Measurements from ENCODE around the gene HDGF. TPM values are rescaled to one million over a fixed set of nuclear protein-coding genes. Genes with fewer than 3 reads are reported as not detected.
A peak's percentile ranks its signal among the peaks of the same experiment; 100 is the strongest.

The HDGF gene
- total RNA-seq, 1 experiment from 2014 or later = 310 TPM

DNA sequence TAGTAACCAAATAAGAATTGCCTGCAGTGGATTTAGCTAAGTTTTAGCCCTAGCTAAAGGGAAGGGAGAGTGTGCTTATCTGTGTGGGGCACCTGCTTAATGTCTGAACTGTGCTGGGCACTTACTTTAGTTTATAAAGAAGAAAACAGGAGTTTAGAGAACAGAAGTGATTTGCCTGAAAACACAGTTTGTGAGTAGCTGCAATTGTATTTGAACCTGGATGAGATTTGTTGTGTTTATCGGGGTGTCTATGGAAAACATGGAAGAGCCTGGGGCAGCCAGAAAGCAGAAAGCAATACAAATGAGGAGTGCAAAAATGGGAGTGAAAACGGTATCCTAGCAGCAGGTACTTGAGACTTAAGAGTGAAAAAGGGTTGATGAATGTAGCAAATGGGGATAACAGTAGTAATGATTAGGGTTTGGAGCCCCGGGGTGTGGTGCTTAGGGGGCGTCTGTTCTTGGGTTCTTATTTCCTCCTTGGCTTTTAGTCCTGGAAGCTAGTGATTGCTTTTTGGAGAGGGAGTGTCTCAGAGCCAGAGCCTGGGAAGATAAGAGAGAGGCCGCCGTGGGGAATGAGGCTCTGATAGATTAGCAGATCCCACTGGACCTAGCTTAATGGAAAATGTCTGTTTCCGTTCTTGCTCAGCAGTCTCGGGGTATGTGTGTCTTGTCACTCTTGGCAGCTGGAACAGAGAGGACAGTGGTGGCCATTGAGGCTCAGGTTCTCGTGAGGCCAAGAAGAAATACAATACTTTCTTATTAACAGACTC, 21.4 kb upstream of the HDGF start:
- no peak overlapping the region for H2BK20ac ChIP-seq (ENCODE audit: low read depth, low read length, poor library complexity, severe bottlenecking)
- no peak overlapping the region for H3T11ph ChIP-seq (ENCODE audit: low read length)
- H4K8ac ChIP-seq (replicated peaks; ENCODE audit: insufficient read length, low read depth, low read length) = no peak overlapping the region
- no CpG with 5 or more reads among the region's 9 CpGs for WGBS (ENCODE audit: extremely low coverage, insufficient read length, low lambda C conversion rate)
- H2AFZ ChIP-seq (ENCODE audit: low read length) = no peak overlapping the region
- no peaks in the 10 kb centered on the region for H3K27me3 ChIP-seq (ENCODE audit: insufficient read depth, low read length)
- H3K4me2 ChIP-seq (ENCODE audit: insufficient read depth, insufficient read length, low read length) = no peak overlapping the region
- no peak overlapping the region for H4K5ac ChIP-seq (ENCODE audit: insufficient read length, low read depth, low read length)
- H3K4me1 ChIP-seq (ENCODE audit: insufficient read depth, low read length) = no peaks in the 10 kb centered on the region
- no peak overlapping the region for H3K27ac ChIP-seq (ENCODE audit: insufficient read length, low read depth, low read length)
- Mint-ChIP-seq H3K4me1 (peaks cover 24 to 33% of the 10 kb centered on the region in 2 experiments), H3K4me3 (no peak overlapping the region), H3K27ac (peak overlapping the region in 1 of 3 experiments; percentile 10; a peak in 3 of 7 replicates), H3K27me3 (ENCODE audit: low read depth) (no peaks in the 10 kb centered on the region), H3K36me3 (ENCODE audit: insufficient read depth in 1 of 3, low read depth in 3 of 3) (peaks cover 14 to 44% (median 30%) of the 10 kb centered on the region in 3 experiments), H3K9me3 (no peaks in the 10 kb centered on the region)
- no peak overlapping the region for H3K56ac ChIP-seq (ENCODE audit: insufficient read length, low read depth, low read length)
- H3K4ac ChIP-seq (ENCODE audit: low read depth, low read length) = no peak overlapping the region
- TF ChIP-seq, protein P1, sequence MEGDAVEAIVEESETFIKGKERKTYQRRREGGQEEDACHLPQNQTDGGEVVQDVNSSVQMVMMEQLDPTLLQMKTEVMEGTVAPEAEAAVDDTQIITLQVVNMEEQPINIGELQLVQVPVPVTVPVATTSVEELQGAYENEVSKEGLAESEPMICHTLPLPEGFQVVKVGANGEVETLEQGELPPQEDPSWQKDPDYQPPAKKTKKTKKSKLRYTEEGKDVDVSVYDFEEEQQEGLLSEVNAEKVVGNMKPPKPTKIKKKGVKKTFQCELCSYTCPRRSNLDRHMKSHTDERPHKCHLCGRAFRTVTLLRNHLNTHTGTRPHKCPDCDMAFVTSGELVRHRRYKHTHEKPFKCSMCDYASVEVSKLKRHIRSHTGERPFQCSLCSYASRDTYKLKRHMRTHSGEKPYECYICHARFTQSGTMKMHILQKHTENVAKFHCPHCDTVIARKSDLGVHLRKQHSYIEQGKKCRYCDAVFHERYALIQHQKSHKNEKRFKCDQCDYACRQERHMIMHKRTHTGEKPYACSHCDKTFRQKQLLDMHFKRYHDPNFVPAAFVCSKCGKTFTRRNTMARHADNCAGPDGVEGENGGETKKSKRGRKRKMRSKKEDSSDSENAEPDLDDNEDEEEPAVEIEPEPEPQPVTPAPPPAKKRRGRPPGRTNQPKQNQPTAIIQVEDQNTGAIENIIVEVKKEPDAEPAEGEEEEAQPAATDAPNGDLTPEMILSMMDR (conservative IDR thresholded peaks at IDR 0.05) = no peak
- no peak overlapping the region for H2BK120ac ChIP-seq (ENCODE audit: low read depth, low read length, poor library complexity, severe bottlenecking)
- H4K20me1 ChIP-seq (ENCODE audit: control insufficient read depth, insufficient read depth, insufficient read length) = no peaks in the 10 kb centered on the region
- no peaks in the 10 kb centered on the region for H3K9me3 ChIP-seq (ENCODE audit: control insufficient read depth, low read depth, low read length)
- H3K18ac ChIP-seq (ENCODE audit: insufficient read length, low read depth, low read length) = no peak overlapping the region
- no peak overlapping the region for H3K14ac ChIP-seq (ENCODE audit: insufficient read depth, low read length)
- H2AK5ac ChIP-seq (ENCODE audit: insufficient read length, low read length) = no peak overlapping the region
- H3K79me1 ChIP-seq (ENCODE audit: insufficient read depth, low read depth, low read length, poor library complexity, severe bottlenecking) = peaks cover 19% of the 10 kb centered on the region
- H3K79me2 ChIP-seq (ENCODE audit: insufficient read depth, low read length) = peaks cover 43% of the 10 kb centered on the region
- no peak overlapping the region for H2BK5ac ChIP-seq (ENCODE audit: insufficient read length, low read length)
- H3K23me2 ChIP-seq (ENCODE audit: insufficient read length, low read depth, low read length, poor library complexity, severe bottlenecking) = peaks cover 11% of the 10 kb centered on the region
- no peak overlapping the region for H2BK15ac ChIP-seq (ENCODE audit: low read depth, low read length)
- H4K91ac ChIP-seq (ENCODE audit: insufficient read length, low read depth, low read length) = no peak overlapping the region
- no peak overlapping the region for H3K23ac ChIP-seq (ENCODE audit: insufficient read length, low read depth, low read length)
- DNase-seq = no peak
- no peak overlapping the region for H2BK12ac ChIP-seq (ENCODE audit: insufficient read length, low read depth, low read length)
- no peak overlapping the region for H3K9ac ChIP-seq (ENCODE audit: extremely low read depth, insufficient read length, low read length)
